Inferior parietal cortex (tissue), 1 donor: ENCODE measurements around the gene TBC1D22A.

ENCODE experiments used
- DNase-seq: peaks from one replicate; pipeline ENCODE4 v3.0.0-alpha.2; 2016; ENCODE audit errors: extremely low spot score

TBC1D22A gene

GRCh38 chr22:46887978-46888377 lies 125.5 kb downstream of the TBC1D22A start:
- no peak for DNase-seq

- DNase-seq = no peak
These were observed 128.4 kb downstream of the TBC1D22A start for GRCh38 chr22:46890819-46891218.

GRCh38 chr22:46891382-46891951 lies 129.0 kb downstream of the TBC1D22A start:
- no peak for DNase-seq

GRCh38 chr22:46892866-46893265 lies 130.4 kb downstream of the TBC1D22A start:
- no peak for DNase-seq

- DNase-seq = no peak
These were observed 131.0 kb downstream of the TBC1D22A start for GRCh38 chr22:46893281-46894020.

- DNase-seq = peak; percentile 21
These were observed 131.7 kb downstream of the TBC1D22A start for GRCh38 chr22:46894081-46894671.

GRCh38 chr22:46894851-46895640 lies 132.6 kb downstream of the TBC1D22A start:
- DNase-seq = no peak

- no peak for DNase-seq
These were observed 133.3 kb downstream of the TBC1D22A start for GRCh38 chr22:46895753-46896152.

- no peak for DNase-seq
These were observed 133.7 kb downstream of the TBC1D22A start for GRCh38 chr22:46896166-46896565.

GRCh38 chr22:46896568-46897245 lies 134.3 kb downstream of the TBC1D22A start:
- no peak for DNase-seq

GRCh38 chr22:46897246-46897623 lies 134.8 kb downstream of the TBC1D22A start:
- DNase-seq = no peak

- DNase-seq = no peak
These were observed 138.1 kb downstream of the TBC1D22A start for GRCh38 chr22:46900549-46900948.

- no peak for DNase-seq
These were observed 140.0 kb downstream of the TBC1D22A start for GRCh38 chr22:46902436-46902835.

GRCh38 chr22:46902998-46903916 lies 140.8 kb downstream of the TBC1D22A start:
- DNase-seq = no peak

GRCh38 chr22:46905415-46905814 lies 143.0 kb downstream of the TBC1D22A start:
- DNase-seq = no peak

GRCh38 chr22:46905834-46906233 lies 143.4 kb downstream of the TBC1D22A start:
- DNase-seq = no peak

GRCh38 chr22:46906326-46907045 lies 144.0 kb downstream of the TBC1D22A start:
- DNase-seq = no peak

- no peak for DNase-seq
These were observed 145.1 kb downstream of the TBC1D22A start for GRCh38 chr22:46907241-46908215.

- no peak for DNase-seq
These were observed 146.2 kb downstream of the TBC1D22A start for GRCh38 chr22:46908641-46909107.
